Measurements from ENCODE around the gene GPR37.

The GPR37 gene

DNA sequence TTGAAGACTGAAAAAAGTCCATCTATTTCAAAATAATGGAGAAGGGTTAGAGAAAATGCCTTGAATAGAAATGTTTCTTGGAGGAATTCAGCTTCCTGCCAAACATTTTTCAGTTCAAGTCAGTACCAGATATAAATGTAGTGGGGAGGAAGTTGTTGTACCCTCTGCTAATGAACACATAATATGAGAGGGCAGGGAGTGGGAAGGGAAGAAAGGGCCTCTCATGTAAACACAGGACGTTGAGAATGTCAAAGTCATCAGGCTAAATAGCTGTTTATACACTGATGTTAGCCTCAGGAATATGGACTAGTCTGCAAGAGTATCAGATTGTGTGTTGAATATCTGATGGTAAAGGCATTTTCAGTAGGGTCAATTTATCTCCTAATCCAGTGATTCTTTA is 37.0 kb downstream of the GPR37 start:
- Histone ChIP-seq H3K4me1 (ENCODE audit: low read depth, poor library complexity, severe bottlenecking) (no peaks in the 10 kb centered on the region), H3K4me3 (IDR thresholded peaks at IDR 0.05; ENCODE audit: insufficient read depth, low read depth, low read length) (no peak overlapping the region), H3K79me2 (ENCODE audit: insufficient read depth, low read depth) (no peaks in the 10 kb centered on the region), H2AFZ (ENCODE audit: low read depth) (no peak overlapping the region), H3K4me2 (no peak overlapping the region), H3K9ac (no peak overlapping the region), H3K36me3 (ENCODE audit: insufficient read depth) (no peaks in the 10 kb centered on the region), H3K27me3 (ENCODE audit: insufficient read depth, low read depth) (no peaks in the 10 kb centered on the region), H4K20me1 (ENCODE audit: insufficient read depth) (no peaks in the 10 kb centered on the region), H3K27ac (no peak overlapping the region)
- TF ChIP-seq, protein P1, sequence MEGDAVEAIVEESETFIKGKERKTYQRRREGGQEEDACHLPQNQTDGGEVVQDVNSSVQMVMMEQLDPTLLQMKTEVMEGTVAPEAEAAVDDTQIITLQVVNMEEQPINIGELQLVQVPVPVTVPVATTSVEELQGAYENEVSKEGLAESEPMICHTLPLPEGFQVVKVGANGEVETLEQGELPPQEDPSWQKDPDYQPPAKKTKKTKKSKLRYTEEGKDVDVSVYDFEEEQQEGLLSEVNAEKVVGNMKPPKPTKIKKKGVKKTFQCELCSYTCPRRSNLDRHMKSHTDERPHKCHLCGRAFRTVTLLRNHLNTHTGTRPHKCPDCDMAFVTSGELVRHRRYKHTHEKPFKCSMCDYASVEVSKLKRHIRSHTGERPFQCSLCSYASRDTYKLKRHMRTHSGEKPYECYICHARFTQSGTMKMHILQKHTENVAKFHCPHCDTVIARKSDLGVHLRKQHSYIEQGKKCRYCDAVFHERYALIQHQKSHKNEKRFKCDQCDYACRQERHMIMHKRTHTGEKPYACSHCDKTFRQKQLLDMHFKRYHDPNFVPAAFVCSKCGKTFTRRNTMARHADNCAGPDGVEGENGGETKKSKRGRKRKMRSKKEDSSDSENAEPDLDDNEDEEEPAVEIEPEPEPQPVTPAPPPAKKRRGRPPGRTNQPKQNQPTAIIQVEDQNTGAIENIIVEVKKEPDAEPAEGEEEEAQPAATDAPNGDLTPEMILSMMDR (conservative IDR thresholded peaks at IDR 0.05; ENCODE audit: low read depth, low read length), result no peak

DNA sequence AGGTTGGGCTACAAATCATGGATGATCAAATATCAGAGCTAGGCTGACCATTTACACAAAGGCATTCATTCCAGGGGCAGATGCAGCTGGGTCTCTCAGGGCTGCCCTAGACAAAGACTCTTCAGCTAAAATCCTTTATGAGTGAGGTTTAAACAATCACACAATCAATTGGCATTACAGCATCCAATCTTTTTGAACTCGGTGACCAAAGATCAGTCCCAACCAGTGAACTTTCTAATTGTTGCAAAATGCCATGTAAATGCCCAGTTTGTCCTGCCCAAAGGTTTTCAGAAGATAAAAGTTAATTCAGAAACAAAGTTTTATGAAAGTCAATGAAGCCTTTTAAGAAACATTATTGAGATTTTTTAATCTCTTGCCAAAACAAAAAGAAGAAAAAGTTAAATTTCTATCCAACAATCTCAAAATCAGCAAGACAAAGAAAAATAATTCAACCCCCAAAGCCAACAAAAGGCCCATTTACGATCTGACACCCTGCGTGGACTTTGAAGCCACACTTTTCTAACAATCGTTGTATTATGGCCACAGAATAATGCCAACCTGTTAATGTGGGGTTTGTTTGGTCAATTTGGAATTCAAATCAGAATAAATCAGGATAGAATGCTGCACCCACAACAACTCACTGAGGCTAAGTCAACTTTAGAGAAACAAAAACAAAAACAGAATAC is 40.9 kb downstream of the GPR37 start:
- Histone ChIP-seq H3K4me1 (ENCODE audit: low read depth, poor library complexity, severe bottlenecking) (no peaks in the 10 kb centered on the region), H3K4me2 (no peak overlapping the region), H3K27ac (no peak overlapping the region), H3K27me3 (ENCODE audit: insufficient read depth, low read depth) (no peaks in the 10 kb centered on the region), H3K79me2 (ENCODE audit: insufficient read depth, low read depth) (no peaks in the 10 kb centered on the region), H3K4me3 (IDR thresholded peaks at IDR 0.05; ENCODE audit: insufficient read depth, low read depth, low read length) (no peak overlapping the region), H2AFZ (ENCODE audit: low read depth) (no peak overlapping the region), H4K20me1 (ENCODE audit: insufficient read depth) (no peaks in the 10 kb centered on the region), H3K9ac (no peak overlapping the region), H3K36me3 (ENCODE audit: insufficient read depth) (no peaks in the 10 kb centered on the region)
- TF ChIP-seq, protein P1 (conservative IDR thresholded peaks at IDR 0.05; ENCODE audit: low read depth, low read length), result no peak

DNA sequence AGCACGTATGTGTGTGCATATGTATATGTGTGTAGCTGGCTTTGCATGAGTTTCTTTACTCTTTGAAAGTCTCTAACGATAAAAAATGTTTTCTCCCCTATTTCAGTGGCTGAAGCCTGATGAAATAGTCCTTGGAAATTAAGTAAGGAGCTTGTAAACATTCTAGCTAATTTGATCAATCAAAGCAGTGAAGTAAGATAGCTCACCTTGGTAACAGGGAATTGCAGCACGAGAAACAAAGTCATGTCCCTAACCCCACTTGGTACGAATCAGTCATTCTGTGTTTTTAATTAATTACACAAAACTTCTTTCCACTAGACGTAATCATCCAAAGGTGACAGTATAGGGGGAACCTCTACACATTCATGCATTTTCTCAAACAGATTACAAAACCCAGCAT is 41.5 kb downstream of the GPR37 start:
- H3K4me2 ChIP-seq, result no peak overlapping the region
- H3K4me3 ChIP-seq (IDR thresholded peaks at IDR 0.05; ENCODE audit: insufficient read depth, low read depth, low read length), result no peak overlapping the region
- no peak overlapping the region for H3K9ac ChIP-seq
- H3K79me2 ChIP-seq (ENCODE audit: insufficient read depth, low read depth), result no peaks in the 10 kb centered on the region
- no peaks in the 10 kb centered on the region for H3K27me3 ChIP-seq (ENCODE audit: insufficient read depth, low read depth)
- TF ChIP-seq, protein P1 (conservative IDR thresholded peaks at IDR 0.05; ENCODE audit: low read depth, low read length), result no peak
- H4K20me1 ChIP-seq (ENCODE audit: insufficient read depth), result no peaks in the 10 kb centered on the region
- H3K4me1 ChIP-seq (ENCODE audit: low read depth, poor library complexity, severe bottlenecking), result no peaks in the 10 kb centered on the region
- no peak overlapping the region for H3K27ac ChIP-seq
- no peaks in the 10 kb centered on the region for H3K36me3 ChIP-seq (ENCODE audit: insufficient read depth)
- H2AFZ ChIP-seq (ENCODE audit: low read depth), result no peak overlapping the region

DNA sequence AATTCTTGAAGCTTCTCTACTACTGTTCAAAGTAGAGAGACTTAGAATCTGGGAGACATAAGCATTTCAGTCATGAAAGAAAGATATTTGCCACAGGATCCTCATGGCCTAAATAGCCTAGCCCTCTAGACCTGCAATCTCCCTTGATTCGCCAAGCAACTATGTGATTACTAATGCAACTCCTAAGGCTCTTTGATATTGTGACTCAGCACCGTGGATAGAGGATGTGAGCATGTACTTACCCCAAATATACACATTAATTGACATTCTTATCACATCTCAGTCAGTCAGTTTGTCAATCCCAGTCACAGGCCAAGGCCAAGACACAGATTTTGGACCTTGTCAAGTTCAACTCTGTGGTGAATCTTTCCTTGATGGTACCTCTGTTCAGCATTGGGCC is 42.6 kb downstream of the GPR37 start:
- H3K36me3 ChIP-seq (ENCODE audit: insufficient read depth), result no peaks in the 10 kb centered on the region
- H3K4me2 ChIP-seq, result no peak overlapping the region
- H4K20me1 ChIP-seq (ENCODE audit: insufficient read depth), result no peaks in the 10 kb centered on the region
- H3K79me2 ChIP-seq (ENCODE audit: insufficient read depth, low read depth), result no peaks in the 10 kb centered on the region
- no peaks in the 10 kb centered on the region for H3K4me1 ChIP-seq (ENCODE audit: low read depth, poor library complexity, severe bottlenecking)
- no peak overlapping the region for H3K9ac ChIP-seq
- H3K27ac ChIP-seq, result no peak overlapping the region
- H3K4me3 ChIP-seq (IDR thresholded peaks at IDR 0.05; ENCODE audit: insufficient read depth, low read depth, low read length), result no peak overlapping the region
- no peaks in the 10 kb centered on the region for H3K27me3 ChIP-seq (ENCODE audit: insufficient read depth, low read depth)
- TF ChIP-seq, protein P1 (conservative IDR thresholded peaks at IDR 0.05; ENCODE audit: low read depth, low read length), result no peak
- H2AFZ ChIP-seq (ENCODE audit: low read depth), result no peak overlapping the region

Data from KMS-11 (cell line).